ENCODE results near the gene ABO. TPM values are rescaled to one million over a fixed set of nuclear protein-coding genes. Genes with fewer than 3 reads are reported as not detected.

Gene ABO
- total and polyA plus RNA-seq, 9 of the 15 experiments (the other 6 are each of a cell fraction or from before 2014, with no cell fraction given) = 5.0 to 21.9 (median 11.9) TPM

GRCh38 chr9:133238851-133239532 is 36.0 kb downstream of the ABO start (continued):
- TF ChIP-seq, protein P1, sequence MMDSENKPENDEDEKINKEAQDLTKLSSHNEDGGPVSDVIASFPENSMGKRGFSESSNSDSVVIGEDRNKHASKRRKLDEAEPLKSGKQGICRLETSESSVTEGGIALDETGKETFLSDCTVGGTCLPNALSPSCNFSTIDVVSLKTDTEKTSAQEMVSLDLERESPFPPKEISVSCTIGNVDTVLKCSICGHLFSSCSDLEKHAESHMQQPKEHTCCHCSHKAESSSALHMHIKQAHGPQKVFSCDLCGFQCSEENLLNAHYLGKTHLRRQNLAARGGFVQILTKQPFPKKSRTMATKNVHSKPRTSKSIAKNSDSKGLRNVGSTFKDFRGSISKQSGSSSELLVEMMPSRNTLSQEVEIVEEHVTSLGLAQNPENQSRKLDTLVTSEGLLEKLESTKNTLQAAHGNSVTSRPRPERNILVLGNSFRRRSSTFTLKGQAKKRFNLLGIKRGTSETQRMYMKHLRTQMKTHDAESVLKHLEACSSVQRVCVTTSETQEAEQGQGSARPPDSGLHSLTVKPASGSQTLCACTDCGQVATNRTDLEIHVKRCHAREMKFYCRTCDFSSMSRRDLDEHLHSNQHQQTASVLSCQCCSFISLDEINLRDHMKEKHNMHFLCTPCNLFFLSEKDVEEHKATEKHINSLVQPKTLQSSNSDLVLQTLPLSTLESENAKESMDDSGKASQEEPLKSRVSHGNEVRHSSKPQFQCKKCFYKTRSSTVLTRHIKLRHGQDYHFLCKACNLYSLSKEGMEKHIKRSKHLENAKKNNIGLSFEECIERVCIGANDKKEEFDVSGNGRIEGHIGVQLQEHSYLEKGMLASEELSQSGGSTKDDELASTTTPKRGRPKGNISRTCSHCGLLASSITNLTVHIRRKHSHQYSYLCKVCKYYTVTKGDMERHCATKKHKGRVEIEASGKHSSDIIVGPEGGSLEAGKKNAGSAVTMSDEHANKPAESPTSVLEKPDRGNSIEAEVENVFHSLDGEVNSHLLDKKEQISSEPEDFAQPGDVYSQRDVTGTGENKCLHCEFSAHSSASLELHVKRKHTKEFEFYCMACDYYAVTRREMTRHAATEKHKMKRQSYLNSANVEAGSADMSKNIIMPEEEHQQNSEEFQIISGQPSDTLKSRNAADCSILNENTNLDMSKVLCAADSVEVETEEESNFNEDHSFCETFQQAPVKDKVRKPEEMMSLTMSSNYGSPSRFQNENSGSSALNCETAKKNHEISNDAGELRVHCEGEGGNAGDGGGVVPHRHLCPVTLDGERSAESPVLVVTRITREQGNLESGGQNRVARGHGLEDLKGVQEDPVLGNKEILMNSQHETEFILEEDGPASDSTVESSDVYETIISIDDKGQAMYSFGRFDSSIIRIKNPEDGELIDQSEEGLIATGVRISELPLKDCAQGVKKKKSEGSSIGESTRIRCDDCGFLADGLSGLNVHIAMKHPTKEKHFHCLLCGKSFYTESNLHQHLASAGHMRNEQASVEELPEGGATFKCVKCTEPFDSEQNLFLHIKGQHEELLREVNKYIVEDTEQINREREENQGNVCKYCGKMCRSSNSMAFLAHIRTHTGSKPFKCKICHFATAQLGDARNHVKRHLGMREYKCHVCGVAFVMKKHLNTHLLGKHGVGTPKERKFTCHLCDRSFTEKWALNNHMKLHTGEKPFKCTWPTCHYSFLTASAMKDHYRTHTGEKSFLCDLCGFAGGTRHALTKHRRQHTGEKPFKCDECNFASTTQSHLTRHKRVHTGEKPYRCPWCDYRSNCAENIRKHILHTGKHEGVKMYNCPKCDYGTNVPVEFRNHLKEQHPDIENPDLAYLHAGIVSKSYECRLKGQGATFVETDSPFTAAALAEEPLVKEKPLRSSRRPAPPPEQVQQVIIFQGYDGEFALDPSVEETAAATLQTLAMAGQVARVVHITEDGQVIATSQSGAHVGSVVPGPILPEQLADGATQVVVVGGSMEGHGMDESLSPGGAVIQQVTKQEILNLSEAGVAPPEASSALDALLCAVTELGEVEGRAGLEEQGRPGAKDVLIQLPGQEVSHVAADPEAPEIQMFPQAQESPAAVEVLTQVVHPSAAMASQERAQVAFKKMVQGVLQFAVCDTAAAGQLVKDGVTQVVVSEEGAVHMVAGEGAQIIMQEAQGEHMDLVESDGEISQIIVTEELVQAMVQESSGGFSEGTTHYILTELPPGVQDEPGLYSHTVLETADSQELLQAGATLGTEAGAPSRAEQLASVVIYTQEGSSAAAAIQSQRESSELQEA (IDR thresholded peaks at IDR 0.05; ENCODE audit: low read depth) = no peak
- TF ChIP-seq HNRNPK (IDR thresholded peaks at IDR 0.05; ENCODE audit: low read depth, low read length, poor library complexity, severe bottlenecking) (no peak), ZNF41 (CRISPR knock-in tag; conservative IDR thresholded peaks at IDR 0.05) (no peak), BCL6 (CRISPR knock-in tag; IDR thresholded peaks at IDR 0.05) (no peak), ILK (tag; IDR thresholded peaks at IDR 0.05; ENCODE audit: borderline replicate concordance, low read depth) (no peak), C11orf30 (IDR thresholded peaks at IDR 0.05; ENCODE audit: low read depth) (no peak), CHAMP1 (IDR thresholded peaks at IDR 0.05) (0 out of 2 replicates have a peak, but pooled peaks have one; percentile 49), ESRRB (CRISPR knock-in tag; IDR thresholded peaks at IDR 0.05; ENCODE audit: borderline replicate concordance) (no peak), TARDBP (IDR thresholded peaks at IDR 0.05) (no peak), ZNF263 (CRISPR knock-in tag; IDR thresholded peaks at IDR 0.05; ENCODE audit: borderline replicate concordance) (peak; percentile 66; the same call in 1 of the 2 replicates), RBM15 (IDR thresholded peaks at IDR 0.05; ENCODE audit: insufficient read depth, low read length) (no peak), NR4A1 (CRISPR knock-in tag; IDR thresholded peaks at IDR 0.05) (no peak), NR4A1 (tag; IDR thresholded peaks at IDR 0.05) (0 out of 2 replicates have a peak, but pooled peaks have one; percentile 21), MEF2D (tag; conservative IDR thresholded peaks at IDR 0.05; ENCODE audit: low read depth) (no peak)
- TF ChIP-seq, protein P2, sequence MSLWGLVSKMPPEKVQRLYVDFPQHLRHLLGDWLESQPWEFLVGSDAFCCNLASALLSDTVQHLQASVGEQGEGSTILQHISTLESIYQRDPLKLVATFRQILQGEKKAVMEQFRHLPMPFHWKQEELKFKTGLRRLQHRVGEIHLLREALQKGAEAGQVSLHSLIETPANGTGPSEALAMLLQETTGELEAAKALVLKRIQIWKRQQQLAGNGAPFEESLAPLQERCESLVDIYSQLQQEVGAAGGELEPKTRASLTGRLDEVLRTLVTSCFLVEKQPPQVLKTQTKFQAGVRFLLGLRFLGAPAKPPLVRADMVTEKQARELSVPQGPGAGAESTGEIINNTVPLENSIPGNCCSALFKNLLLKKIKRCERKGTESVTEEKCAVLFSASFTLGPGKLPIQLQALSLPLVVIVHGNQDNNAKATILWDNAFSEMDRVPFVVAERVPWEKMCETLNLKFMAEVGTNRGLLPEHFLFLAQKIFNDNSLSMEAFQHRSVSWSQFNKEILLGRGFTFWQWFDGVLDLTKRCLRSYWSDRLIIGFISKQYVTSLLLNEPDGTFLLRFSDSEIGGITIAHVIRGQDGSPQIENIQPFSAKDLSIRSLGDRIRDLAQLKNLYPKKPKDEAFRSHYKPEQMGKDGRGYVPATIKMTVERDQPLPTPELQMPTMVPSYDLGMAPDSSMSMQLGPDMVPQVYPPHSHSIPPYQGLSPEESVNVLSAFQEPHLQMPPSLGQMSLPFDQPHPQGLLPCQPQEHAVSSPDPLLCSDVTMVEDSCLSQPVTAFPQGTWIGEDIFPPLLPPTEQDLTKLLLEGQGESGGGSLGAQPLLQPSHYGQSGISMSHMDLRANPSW (CRISPR knock-in tag; IDR thresholded peaks at IDR 0.05) = no peak

All from K562 (cell line).